ENCODE data around the gene PCBP3. TPM values are rescaled to one million over a fixed set of nuclear protein-coding genes. Genes with fewer than 3 reads are reported as not detected.

Gene PCBP3
- total RNA-seq, 1 donor from 2014 or later: not detected

GRCh38 chr21:45763074-45763473, 119.5 kb downstream of the PCBP3 start:
- DNase-seq: no peak

DNA sequence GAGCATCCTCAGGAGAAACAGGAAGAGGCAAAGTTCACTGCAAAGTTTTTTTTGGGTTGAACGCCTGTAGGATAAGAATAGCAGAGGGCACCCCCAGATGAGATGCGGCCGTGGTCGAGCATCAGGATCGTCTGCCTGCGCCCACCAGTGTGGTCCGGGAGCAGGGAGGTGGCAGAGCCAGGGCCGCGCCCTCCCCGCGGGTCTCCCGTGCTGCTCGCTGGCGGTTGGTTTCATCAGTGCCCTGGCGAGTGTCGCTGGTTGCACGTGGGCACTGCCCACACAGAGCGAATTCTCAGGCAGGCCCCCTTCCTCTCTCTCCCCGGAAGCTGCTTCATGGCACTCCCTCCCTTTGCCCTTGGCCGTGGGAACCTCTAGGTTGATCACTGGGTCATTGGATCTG, 120.0 kb downstream of the PCBP3 start:
- no peak for DNase-seq

DNA sequence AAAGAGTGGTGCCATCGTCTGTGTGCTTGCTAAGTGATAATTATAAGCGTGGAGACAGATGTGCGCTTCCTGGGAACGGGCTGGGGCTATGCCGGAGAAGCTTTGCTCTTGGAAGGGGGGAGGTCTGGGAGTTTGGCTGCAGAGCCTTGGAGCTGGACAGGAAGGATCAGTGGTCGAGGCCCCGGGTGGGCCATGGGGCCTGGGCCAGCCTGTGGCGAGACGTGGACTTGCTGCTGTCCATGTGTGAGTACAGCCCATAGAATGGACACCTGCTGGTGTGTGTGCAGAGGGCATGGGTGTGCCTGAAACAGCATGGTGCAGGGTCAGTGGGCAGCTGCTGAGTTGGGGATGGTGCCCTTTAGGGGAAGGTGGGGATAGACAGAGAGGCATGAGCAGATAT, 121.3 kb downstream of the PCBP3 start:
- no peak for DNase-seq

DNA sequence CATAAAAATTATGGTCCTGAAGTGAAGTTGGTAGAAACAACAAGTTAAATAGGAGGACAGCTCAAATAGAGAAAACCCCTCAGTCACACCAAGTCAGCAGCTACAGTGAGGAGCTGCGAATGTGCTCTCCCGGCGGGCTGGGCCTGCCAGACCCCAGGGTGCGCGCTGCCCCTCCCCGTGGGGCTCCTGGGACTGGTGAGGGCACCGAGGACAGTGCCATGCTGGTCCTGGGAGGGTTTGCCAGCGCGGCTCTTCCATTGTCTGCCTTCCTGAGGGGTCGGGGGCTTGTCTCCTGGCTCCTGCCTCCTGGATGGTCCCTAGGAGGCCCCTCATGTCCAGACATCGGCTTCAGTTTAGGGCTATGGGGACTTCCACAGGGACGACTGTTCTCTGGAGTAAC, 121.8 kb downstream of the PCBP3 start:
- no peak for DNase-seq

GRCh38 chr21:45766055-45766454, 122.5 kb downstream of the PCBP3 start:
- no peak for DNase-seq

DNA sequence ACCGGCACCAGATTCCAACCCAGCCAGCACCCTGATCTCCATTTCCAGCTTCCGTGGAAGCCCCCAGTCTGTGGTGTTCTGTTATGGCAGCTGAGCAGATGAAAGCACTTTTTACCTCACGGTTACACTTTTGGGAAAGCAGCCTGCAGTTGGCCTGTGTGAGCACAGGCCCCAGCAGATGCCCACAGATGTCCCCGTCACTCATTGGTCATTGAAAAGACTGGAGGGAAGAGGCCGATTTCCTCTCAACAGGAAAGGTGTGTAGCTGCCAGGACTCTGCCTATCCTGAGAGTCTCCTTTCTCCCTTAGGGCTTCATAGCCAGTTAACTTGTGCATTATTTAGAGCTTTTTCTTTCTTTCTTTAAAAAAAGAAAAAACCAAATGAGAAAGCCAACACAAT, 123.0 kb downstream of the PCBP3 start:
- no peak for DNase-seq

DNA sequence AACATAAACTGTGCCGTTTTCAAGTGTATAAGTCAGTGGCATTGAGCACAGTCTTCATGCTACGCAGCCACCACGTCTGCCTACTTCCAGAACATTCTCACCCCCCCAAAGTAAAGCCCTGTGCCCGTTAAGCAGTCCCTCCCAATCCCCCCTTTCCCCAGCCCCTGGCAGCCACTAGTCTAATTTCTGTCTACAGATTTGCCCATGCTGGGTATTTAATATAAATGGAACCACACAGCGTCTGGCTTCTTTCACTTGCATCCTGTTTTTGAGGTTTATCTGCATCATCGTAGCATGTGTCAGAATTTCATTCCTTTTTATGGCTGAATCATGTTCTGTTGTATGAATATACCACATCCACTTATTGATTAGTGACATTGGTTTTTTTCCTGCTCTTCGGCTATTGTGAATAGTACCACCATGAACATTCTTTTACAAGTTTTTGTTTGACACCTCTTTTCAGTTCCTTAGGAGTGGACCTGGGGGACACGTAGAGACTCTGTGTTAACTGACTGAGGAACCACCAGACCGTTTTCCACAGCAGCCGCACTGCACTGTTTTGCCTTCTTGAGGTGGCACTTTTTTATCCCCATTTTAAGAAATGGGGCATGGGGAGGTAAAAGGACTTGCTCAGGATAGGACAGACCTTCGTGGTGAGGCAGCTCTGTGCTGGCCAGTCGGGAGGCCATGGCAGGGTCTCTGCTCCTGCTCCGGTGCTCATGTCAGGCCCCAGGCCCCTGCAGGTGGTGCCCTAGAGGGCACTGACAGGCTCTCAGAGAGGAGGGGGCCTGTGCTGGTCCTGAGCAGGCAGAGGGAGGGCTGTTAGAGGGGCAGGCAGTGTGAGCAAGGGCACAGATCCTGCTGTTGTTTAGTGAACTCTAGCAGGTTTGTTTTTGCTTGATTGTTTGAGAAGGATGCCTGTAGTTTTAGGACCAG, 123.8 kb downstream of the PCBP3 start:
- no peak for DNase-seq

DNA sequence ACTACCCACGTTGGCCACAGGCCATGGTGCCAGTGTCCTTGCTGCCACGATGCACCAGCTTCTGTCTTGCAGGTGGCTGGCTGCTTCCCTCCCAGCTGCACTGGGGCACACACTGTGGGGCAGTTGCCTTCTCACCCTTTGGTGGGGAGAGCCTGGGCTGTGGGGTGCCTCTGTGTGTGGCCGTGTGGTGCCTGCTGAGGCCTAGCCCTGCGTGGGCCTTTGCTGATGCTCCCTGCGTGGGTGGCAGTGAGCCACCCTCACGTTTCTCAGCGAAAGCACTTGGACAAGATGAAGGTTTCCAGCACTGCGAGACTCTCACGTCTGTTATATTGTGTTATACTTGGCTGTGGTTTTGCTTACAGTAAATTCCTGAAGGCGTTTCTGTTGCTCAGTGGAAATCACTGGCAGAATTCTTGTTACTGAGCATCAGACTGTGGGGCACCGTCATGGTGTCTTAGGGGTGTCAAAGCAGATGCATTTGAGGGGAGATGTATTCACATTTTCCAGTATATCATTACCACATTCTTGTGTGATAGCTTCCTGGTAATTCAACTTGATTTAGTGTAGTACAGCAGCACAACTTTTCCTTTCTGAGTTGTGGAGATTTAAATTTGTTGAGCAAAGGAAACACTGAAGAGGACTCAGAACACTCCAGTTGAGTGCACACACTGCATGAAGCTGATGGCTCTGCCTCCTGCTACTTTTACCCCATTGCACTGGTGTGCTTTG, 124.7 kb downstream of the PCBP3 start:
- no peak for DNase-seq

DNA sequence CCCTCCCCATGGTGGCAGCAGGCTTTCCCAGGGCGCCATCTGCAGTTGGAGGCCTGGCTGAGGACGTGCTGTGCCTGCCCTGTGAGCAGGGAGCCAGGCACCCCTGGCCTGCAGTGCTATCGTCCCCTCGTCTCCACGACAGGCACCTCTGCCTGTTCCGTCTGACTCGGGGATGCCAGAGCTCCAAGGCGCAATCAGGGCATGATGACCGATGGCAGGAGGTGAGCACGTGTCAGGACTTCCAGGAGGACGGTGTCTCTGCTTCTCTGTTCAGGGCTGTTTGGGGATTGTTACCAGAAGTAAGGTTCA, 125.2 kb downstream of the PCBP3 start:
- no peak for DNase-seq

DNA sequence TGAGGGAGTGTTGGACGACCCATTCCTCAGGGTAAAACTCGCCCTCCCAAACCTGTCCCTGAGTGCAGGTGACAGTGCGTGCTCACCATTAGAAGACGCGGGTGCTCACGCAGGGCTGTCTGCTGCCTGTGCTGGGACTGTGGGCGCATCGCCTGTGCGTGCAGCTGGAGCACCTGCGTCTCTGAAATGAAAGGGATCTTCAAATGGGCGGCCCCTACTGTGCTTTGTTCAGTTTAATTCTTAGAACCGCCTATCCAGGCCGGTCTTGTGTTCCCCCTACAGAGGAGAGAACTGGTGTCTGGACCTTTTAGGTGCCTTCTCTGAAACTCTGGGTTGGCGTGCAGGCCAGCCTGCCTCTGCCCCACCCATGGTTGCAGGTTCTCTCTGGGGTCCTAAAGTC, 125.8 kb downstream of the PCBP3 start:
- no peak for DNase-seq

- DNase-seq: no peak
These were observed 126.4 kb downstream of the PCBP3 start for GRCh38 chr21:45769896-45770295.

GRCh38 chr21:45772180-45772579, 128.7 kb downstream of the PCBP3 start:
- no peak for DNase-seq

GRCh38 chr21:45774291-45774690, 130.8 kb downstream of the PCBP3 start:
- DNase-seq: no peak

GRCh38 chr21:45776971-45777370, 133.4 kb downstream of the PCBP3 start:
- no peak for DNase-seq

- no peak for DNase-seq
These were observed 135.2 kb downstream of the PCBP3 start for GRCh38 chr21:45778686-45779085.

DNA sequence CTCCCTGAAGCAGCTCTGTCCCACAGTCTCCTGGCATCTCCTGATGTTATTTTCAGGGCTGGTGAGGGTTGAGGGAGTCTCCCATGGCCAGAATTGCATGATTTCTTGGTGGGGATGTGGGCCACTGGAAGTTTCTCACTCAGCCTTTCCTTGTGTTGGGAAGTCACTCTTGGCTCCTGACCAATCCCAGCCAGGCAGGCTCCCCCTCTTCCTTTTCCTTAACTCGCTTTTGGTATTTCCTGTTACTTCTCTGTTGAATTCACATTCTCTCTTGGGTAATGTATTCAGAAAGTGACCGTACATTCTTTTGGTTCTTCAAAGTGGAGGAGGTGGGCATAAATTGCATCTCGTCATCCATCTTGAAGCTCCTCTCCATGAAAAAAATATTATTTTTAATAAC, 135.7 kb downstream of the PCBP3 start:
- DNase-seq: peak; percentile 4

DNA sequence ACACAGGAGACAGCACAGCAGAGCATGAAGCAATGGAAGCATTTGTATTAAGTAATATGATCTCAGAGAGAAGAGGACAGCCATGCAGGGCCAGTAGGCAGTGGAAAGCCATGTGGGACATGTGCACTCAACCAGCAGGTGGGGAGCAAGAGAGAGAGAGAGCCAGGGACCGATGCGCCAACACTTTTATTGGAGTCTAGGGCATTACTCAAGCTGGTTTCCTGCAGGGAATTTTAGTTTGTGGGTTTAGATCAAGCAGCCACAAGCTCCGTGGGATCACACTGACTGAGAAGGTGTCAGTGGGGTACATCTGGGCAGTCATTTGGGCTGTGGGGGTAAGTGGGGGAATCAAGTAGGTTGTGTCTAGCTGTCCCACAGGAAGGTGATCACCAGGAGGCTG, 137.1 kb downstream of the PCBP3 start:
- DNase-seq: no peak

DNA sequence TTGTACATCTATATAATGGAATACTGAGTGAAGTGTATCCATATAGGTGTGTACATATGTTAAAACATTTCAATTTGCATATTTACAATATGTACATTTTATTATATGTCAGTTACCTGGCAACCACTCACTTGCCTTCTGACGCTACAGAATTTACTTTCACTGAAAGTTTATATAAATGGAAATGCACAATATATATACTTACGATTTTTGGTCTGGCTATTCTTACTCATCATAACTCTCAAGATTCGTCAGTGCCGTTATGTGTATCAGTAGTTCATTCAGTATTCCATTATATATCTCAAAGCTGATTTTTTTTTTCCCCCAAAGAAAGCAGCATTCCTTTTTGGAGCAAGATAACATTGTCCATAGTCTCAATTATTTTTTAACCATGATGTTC, 138.2 kb downstream of the PCBP3 start:
- no peak for DNase-seq

DNA sequence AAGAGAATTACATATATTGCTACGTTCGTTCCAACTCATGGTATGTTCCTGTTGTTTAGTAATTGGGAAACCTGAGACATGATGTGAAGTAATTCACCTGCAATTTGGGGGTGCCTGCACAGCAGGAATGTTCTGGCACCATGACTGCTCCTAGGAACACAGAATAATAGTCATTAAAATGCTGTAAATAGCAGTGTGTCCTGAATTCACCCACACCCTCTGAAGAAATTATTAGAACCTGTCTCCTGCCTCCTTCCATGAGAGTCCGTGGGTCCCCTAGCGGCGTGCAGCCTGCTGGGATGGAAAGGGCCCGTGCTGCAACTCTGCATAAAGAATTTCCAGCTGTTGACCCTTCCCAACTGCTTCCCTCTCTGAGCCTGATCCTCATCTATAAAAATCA, 143.1 kb downstream of the PCBP3 start:
- DNase-seq: no peak

DNA sequence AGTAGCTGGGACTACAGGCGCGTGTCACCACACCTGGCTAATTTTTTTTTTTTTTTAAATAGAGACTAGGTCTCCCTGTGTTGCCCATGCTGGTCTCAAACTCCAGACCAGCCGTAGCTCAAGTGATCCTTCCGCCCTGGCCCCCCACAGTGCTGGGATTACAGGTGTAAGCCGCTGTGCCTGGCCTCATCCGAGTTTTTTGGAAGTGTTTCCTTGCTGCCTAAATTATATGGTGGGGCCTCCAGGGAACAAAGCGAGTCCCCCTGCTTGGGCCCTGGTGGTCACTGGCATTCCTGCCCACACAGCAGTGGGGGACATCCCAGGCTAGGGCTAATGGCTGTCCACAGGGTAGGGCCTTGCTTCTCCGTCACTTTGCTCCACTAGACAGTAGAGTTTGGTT, 143.8 kb downstream of the PCBP3 start:
- no peak for DNase-seq

DNA sequence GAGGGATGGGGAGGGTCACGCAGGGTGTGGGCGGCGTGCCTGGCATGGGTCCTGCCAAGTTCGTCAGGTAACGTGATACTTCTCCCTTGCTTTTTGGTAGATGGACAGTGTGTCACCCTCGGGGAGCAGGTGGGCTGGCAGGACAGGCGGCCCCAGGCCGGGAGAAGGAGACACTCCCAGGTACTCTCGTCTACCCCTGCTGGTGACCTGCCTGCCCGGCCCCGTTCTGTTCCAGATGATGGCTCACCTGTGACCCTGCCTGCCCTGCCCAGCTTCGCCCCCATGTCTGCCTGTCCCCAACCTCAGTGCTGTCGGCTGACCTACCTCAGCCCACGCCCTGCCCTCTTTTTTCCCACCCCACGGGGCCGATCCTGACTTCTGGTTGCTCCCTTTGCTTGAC, 144.7 kb downstream of the PCBP3 start:
- DNase-seq: no peak

GRCh38 chr21:45788637-45789506, 145.3 kb downstream of the PCBP3 start:
- DNase-seq: no peak

DNA sequence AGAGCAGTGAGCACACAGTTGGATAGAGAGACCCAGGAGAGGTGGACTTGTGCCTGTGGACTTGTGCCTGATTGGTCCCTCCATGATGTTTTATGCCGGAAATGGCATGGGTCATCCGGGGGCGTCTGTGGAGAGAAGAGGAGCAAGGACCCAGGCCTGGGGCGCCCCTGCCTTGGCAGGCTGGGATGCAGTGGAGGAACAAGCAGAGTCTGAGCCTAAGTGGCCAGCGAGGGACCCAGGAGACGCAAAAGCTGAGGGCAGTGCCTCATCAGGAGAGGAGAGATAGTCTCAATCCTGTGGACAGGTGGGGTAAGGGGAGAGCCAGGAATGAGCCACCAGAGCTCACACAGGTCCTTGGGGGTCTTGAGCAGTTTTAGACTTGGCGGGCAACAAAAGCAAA, 146.9 kb downstream of the PCBP3 start:
- DNase-seq: no peak
